Measurements from ENCODE around the gene RNF223.
A peak's percentile ranks its signal among the peaks of the same experiment; 100 is the strongest.
"Not testable (repeated sequence)": the region's sequence is repeated elsewhere in the genome, so short reads cannot be mapped to it uniquely, and the experiment has no call there.

RNF223 gene

GRCh38 chr1:1059494-1060280 lies 14.4 kb downstream of the RNF223 start:
- DNase-seq (ENCODE audit: low read depth), result peak; percentile 86

- DNase-seq (ENCODE audit: low read depth), result no peak
These were observed 15.1 kb downstream of the RNF223 start for GRCh38 chr1:1058921-1059493.

GRCh38 chr1:1058088-1058905 lies 15.8 kb downstream of the RNF223 start:
- no peak for DNase-seq (ENCODE audit: low read depth)

- DNase-seq (ENCODE audit: low read depth), result not testable (repeated sequence)
These were observed 16.4 kb downstream of the RNF223 start for GRCh38 chr1:1057769-1058087.

- no peak for DNase-seq (ENCODE audit: low read depth)
These were observed 18.0 kb downstream of the RNF223 start for GRCh38 chr1:1055841-1056736.

GRCh38 chr1:1054971-1055370 lies 19.1 kb downstream of the RNF223 start:
- DNase-seq (ENCODE audit: low read depth), result no peak

- DNase-seq (ENCODE audit: low read depth), result no peak
These were observed 19.9 kb downstream of the RNF223 start for GRCh38 chr1:1054099-1054700.

GRCh38 chr1:1053682-1054081 lies 20.4 kb downstream of the RNF223 start:
- no peak for DNase-seq (ENCODE audit: low read depth)

- no peak for DNase-seq (ENCODE audit: low read depth)
These were observed 21.1 kb downstream of the RNF223 start for GRCh38 chr1:1053022-1053421.

GRCh38 chr1:1052003-1052840 lies 21.9 kb downstream of the RNF223 start:
- DNase-seq (ENCODE audit: low read depth), result no peak

GRCh38 chr1:1051127-1051810 lies 22.8 kb downstream of the RNF223 start:
- DNase-seq (ENCODE audit: low read depth), result no peak

GRCh38 chr1:1050577-1051052 lies 23.5 kb downstream of the RNF223 start:
- no peak for DNase-seq (ENCODE audit: low read depth)

- no peak for DNase-seq (ENCODE audit: low read depth)
These were observed 24.6 kb downstream of the RNF223 start for GRCh38 chr1:1049318-1050165.

GRCh38 chr1:1048765-1049164 lies 25.3 kb downstream of the RNF223 start:
- no peak for DNase-seq (ENCODE audit: low read depth)

GRCh38 chr1:1047963-1048362 lies 26.1 kb downstream of the RNF223 start:
- no peak for DNase-seq (ENCODE audit: low read depth)

- no peak for DNase-seq (ENCODE audit: low read depth)
These were observed 26.7 kb downstream of the RNF223 start for GRCh38 chr1:1047407-1047806.

GRCh38 chr1:1046767-1047166 lies 27.3 kb downstream of the RNF223 start:
- DNase-seq (ENCODE audit: low read depth), result no peak

GRCh38 chr1:1046243-1046642 lies 27.9 kb downstream of the RNF223 start:
- DNase-seq (ENCODE audit: low read depth), result no peak

GRCh38 chr1:1045129-1045528 lies 29.0 kb downstream of the RNF223 start:
- no peak for DNase-seq (ENCODE audit: low read depth)
